ENCODE results near the gene SIGLEC10. TPM values are rescaled to one million over a fixed set of nuclear protein-coding genes. Genes with fewer than 3 reads are reported as not detected.

SIGLEC10 gene
- total and polyA plus RNA-seq, 7 donors: 0.83 to 14.4 (median 2.5) TPM

DNA sequence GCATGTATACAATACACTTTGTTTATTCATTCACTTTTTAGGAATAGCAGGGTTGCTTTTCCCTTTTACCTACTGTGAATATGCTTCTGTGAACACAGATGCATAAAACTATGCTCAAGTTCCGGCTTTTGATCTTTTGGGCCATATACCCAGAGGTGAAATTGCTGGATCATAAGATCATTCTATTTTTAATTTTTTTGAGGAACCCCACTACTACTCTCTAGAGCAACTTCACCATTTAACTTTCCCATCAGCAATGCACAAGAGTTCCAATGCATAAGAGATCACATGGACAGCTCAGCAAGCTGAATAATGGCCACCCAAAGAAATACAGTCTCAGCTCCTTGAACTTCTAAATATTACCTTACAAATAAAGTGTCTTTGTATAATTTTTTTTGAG, 17.0 kb upstream of the SIGLEC10 start:
- intact Hi-C loops (cut with DNase I): no loop called here
- DNase-seq: no peak
- Histone ChIP-seq H3K4me3 (no peak overlapping the region), H3K36me3 (no peaks in the 10 kb centered on the region), H3K9me3 (no peaks in the 10 kb centered on the region), H3K27ac (no peak overlapping the region), H3K4me1 (no peaks in the 10 kb centered on the region), H3K27me3 (peaks cover 0 to 22% (median 7%) of the 10 kb centered on the region in 3 donors)
- 72 to 87% methylated on average over 1 of the region's 1 CpG for WGBS, 2 donors
- TF ChIP-seq, protein P1, sequence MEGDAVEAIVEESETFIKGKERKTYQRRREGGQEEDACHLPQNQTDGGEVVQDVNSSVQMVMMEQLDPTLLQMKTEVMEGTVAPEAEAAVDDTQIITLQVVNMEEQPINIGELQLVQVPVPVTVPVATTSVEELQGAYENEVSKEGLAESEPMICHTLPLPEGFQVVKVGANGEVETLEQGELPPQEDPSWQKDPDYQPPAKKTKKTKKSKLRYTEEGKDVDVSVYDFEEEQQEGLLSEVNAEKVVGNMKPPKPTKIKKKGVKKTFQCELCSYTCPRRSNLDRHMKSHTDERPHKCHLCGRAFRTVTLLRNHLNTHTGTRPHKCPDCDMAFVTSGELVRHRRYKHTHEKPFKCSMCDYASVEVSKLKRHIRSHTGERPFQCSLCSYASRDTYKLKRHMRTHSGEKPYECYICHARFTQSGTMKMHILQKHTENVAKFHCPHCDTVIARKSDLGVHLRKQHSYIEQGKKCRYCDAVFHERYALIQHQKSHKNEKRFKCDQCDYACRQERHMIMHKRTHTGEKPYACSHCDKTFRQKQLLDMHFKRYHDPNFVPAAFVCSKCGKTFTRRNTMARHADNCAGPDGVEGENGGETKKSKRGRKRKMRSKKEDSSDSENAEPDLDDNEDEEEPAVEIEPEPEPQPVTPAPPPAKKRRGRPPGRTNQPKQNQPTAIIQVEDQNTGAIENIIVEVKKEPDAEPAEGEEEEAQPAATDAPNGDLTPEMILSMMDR (IDR thresholded peaks at IDR 0.05): no peak
- TF ChIP-seq POLR2AphosphoS5 (IDR thresholded peaks at IDR 0.05): no peak

DNA sequence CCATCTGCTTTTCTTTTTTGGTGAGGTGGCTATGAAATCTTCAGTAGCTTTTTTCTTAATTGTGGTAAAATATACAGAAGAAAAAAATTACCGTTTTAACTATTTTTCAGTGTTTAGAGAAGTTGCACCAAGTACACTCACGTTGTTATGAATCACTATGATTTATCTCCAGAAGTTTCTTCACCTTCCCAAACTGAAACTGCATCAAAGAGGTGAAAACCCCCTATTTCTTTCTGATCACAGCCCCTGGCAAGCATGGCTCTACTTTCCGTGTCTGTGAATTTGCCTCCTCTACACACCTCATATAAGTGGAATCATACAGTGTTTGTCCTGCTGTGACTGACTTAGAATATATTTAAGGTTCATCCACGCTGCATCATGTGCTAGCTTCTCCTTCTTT, 15.6 kb upstream of the SIGLEC10 start:
- intact Hi-C loops (cut with DNase I): no loop called here
- no peak overlapping the region for H3K27ac ChIP-seq
- H3K27me3 ChIP-seq: peaks cover 0 to 8% (median 7%) of the 10 kb centered on the region in 3 donors
- H3K36me3 ChIP-seq: no peaks in the 10 kb centered on the region
- 58 to 65% methylated on average over 4 of the region's 4 CpGs for WGBS, 2 donors
- DNase-seq: no peak
- H3K4me3 ChIP-seq: no peak overlapping the region
- no peaks in the 10 kb centered on the region for H3K9me3 ChIP-seq
- H3K4me1 ChIP-seq: no peaks in the 10 kb centered on the region
- no peak for TF ChIP-seq EP300 (IDR thresholded peaks at IDR 0.05)
- TF ChIP-seq POLR2A (IDR thresholded peaks at IDR 0.05): no peak
- no peak for TF ChIP-seq POLR2AphosphoS5 (IDR thresholded peaks at IDR 0.05)
- TF ChIP-seq, protein P1 (IDR thresholded peaks at IDR 0.05): no peak

DNA sequence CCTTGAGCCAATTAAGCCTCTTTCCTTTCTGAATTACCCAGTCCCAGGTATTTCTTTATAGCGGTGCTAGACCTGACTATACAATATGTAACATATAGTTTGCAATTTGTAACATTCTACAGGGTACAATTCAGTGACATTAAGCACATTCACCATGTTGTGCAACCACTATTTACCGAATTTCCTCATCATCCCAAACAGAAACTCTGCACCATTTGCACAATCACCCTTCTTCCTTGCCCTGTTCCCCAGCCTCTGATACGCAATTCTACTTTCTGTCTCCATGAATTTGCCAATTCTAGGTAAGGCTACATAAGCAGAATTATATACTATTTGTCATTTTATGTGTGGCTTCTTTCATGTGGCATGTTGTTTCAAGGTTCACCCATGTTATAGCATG, 13.7 kb upstream of the SIGLEC10 start:
- intact Hi-C loops (cut with DNase I): no loop called here
- TF ChIP-seq EP300 (IDR thresholded peaks at IDR 0.05): peak in 1 of 4 donors; percentile 16
- TF ChIP-seq, protein P1 (IDR thresholded peaks at IDR 0.05): no peak
- WGBS, 2 donors: 53 to 62% methylated on average over 3 of the region's 3 CpGs

DNA sequence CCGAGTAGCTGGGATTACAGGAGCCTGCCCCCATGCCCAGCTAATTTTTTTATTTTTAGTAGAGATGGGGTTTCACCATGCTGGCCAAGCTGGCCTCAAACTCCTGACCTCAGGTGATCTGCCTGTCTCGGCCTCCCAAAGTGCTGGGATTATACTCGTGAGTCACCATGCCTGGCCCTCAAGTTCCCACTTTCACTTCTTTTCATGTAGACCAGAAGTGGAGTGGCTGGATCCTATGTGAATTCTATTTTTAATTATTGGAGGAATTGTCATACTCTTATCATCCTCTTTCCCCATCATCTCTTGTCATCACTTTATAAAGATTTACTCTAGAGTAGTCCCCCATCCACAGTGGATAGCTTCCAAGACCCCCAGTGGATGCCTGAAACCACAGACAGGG, 12.8 kb upstream of the SIGLEC10 start:
- Histone ChIP-seq H3K27ac (no peak overlapping the region), H3K9me3 (no peaks in the 10 kb centered on the region), H3K36me3 (no peaks in the 10 kb centered on the region), H3K27me3 (peaks cover 0 to 9% (median 0%) of the 10 kb centered on the region in 3 donors), H3K4me1 (no peaks in the 10 kb centered on the region), H3K4me3 (no peak overlapping the region)
- 59 to 73% methylated on average over 3 of the region's 3 CpGs for WGBS, 2 donors
- TF ChIP-seq POLR2A (IDR thresholded peaks at IDR 0.05) (no peak), EP300 (IDR thresholded peaks at IDR 0.05) (no peak), POLR2AphosphoS5 (IDR thresholded peaks at IDR 0.05) (no peak)
- TF ChIP-seq, protein P1 (IDR thresholded peaks at IDR 0.05): no peak
- intact Hi-C loops (cut with DNase I): no loop called here
- DNase-seq: no peak

More for the DNA sequence above, 13.7 kb upstream of the SIGLEC10 start:
- H3K36me3 ChIP-seq: no peaks in the 10 kb centered on the region
- no peak for DNase-seq
- no peak overlapping the region for H3K4me3 ChIP-seq
- no peaks in the 10 kb centered on the region for H3K9me3 ChIP-seq
- no peaks in the 10 kb centered on the region for H3K4me1 ChIP-seq
- H3K27ac ChIP-seq: no peak overlapping the region
- peaks cover 0 to 4% (median 0%) of the 10 kb centered on the region in 3 donors for H3K27me3 ChIP-seq

DNA sequence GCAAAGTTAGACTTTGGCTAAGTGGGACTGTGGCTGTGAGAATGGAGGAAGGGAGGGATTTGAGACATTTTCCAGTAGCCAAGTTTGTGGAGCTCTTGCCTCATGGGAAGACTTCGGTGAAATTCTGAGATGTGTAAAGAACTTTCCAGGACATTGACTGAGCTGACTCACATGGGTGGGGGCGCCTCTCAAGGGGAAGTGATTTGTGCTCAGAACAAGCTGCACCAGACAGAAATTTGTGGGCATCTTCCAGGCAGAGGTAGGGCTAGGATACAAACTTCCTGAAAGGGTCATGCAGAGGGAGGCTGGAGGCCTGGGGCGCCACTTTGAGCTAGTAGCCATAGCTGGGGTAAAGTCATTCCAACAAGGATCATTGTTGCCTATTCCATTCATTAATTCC, 9.8 kb upstream of the SIGLEC10 start:
- no peak for DNase-seq
- WGBS, 2 donors: 71 to 74% methylated on average over 3 of the region's 3 CpGs
- H3K9me3 ChIP-seq: no peaks in the 10 kb centered on the region
- H3K36me3 ChIP-seq: no peaks in the 10 kb centered on the region
- intact Hi-C loops (cut with DNase I): no loop called here
- no peaks in the 10 kb centered on the region for H3K4me1 ChIP-seq
- no peak overlapping the region for H3K4me3 ChIP-seq
- H3K27me3 ChIP-seq: peaks cover 0 to 16% (median 0%) of the 10 kb centered on the region in 3 donors
- no peak overlapping the region for H3K27ac ChIP-seq
- TF ChIP-seq POLR2A (IDR thresholded peaks at IDR 0.05) (no peak), EP300 (IDR thresholded peaks at IDR 0.05) (no peak), POLR2AphosphoS5 (IDR thresholded peaks at IDR 0.05) (no peak)
- TF ChIP-seq, protein P1 (IDR thresholded peaks at IDR 0.05): no peak

Measured in sigmoid colon (tissue), 7 donors.